HEK293 (cell line): Measurements from ENCODE around the gene ZNF236.

ENCODE experiments used
- CTCF ChIA-PET: fragments of 350-600 bp; formaldehyde crosslinking; extraction: SDS; loops from one replicate; lab custom pipeline; 2021; ENCODE audit warnings: antibody characterized with exemption; lab: Yijun Ruan, JAX
- POLR2A ChIA-PET: fragments of 300-600 bp; formaldehyde crosslinking; extraction: SDS; loops from one replicate; lab custom pipeline; 2020; ENCODE audit warnings: antibody characterized with exemption, inconsistent platforms; lab: Yijun Ruan, JAX
- H3K27ac ChIP-seq: fragments of 200-500 bp; sonication (Bioruptor generic); 2 replicates; pipeline ENCODE4 v1.5.1; 2014; ENCODE audit warnings: low read depth, low read length, control low read depth, inconsistent platforms; ENCODE audit errors: extremely low read depth
- H3K36me3 ChIP-seq, 2 experiments: fragments of 200-500 bp in 1 of 2; sonication (Bioruptor generic) in 1 of 2; 1 replicate in 1 of 2; 2 replicates in 1 of 2; pipeline ENCODE4 v1.5.1; 2014 to 2017; ENCODE audit warnings: inconsistent platforms in 2 of 2, low read length in 2 of 2; ENCODE audit not compliant: control insufficient read depth in 2 of 2, insufficient read depth in 1 of 2
- H3K4me1 ChIP-seq: fragments of 200-500 bp; sonication (Bioruptor generic); 2 replicates; pipeline ENCODE4 v1.5.1; 2014; ENCODE audit warnings: mild to moderate bottlenecking, low read length, inconsistent platforms; ENCODE audit not compliant: control insufficient read depth, insufficient read depth
- H3K4me3 ChIP-seq: 2 replicates; pipeline ENCODE4 v1.5.1; 2011; ENCODE audit warnings: low read depth, mild to moderate bottlenecking, control low read depth, low read length, moderate library complexity
- H3K9me3 ChIP-seq: fragments of 200-500 bp; sonication (Bioruptor generic); 2 replicates; pipeline ENCODE4 v1.5.1; 2014; ENCODE audit warnings: low read depth, low read length, inconsistent platforms; ENCODE audit not compliant: control insufficient read depth, insufficient read depth
- GLI2 ChIP-seq: fragments of 450-650 bp; formaldehyde crosslinking; IDR thresholded peaks from 2 replicates; pipeline ENCODE4; 2017; ENCODE audit warnings: missing biosample characterization, missing genetic modification characterization, low read depth, borderline replicate concordance
- IKZF3 ChIP-seq: fragments of 450-650 bp; IDR thresholded peaks from 2 replicates; pipeline ENCODE4 v1.5.0; 2018; ENCODE audit warnings: missing biosample characterization, mild to moderate bottlenecking, missing genetic modification characterization, moderate library complexity
- MEIS1 ChIP-seq: sonication (generic); formaldehyde crosslinking; IDR thresholded peaks from 2 replicates; pipeline ENCODE4 v1.8.1; 2022; ENCODE audit warnings: missing genetic modification reagents, mild to moderate bottlenecking, borderline replicate concordance
- ZBTB21 ChIP-seq: fragments of 450-650 bp; formaldehyde crosslinking; IDR thresholded peaks from 2 replicates; pipeline ENCODE4 v1.5.1; 2017; ENCODE audit warnings: missing biosample characterization, missing genetic modification characterization
- ZNF121 ChIP-seq: fragments of 450-650 bp; formaldehyde crosslinking; IDR thresholded peaks from 2 replicates; pipeline ENCODE4 v1.5.1; 2016; ENCODE audit warnings: missing biosample characterization, missing genetic modification characterization
- ZNF146 ChIP-seq: fragments of 450-650 bp; formaldehyde crosslinking; IDR thresholded peaks from 2 replicates; pipeline ENCODE4 v1.5.1; 2016; ENCODE audit warnings: missing biosample characterization, missing genetic modification characterization
- ZNF23 ChIP-seq: fragments of 450-650 bp; formaldehyde crosslinking; IDR thresholded peaks from 2 replicates; pipeline ENCODE4 v1.5.1; 2016; ENCODE audit warnings: missing biosample characterization, missing genetic modification characterization, borderline replicate concordance
- ZNF350 ChIP-seq: fragments of 450-650 bp; formaldehyde crosslinking; IDR thresholded peaks from 2 replicates; pipeline ENCODE4 v1.5.0; 2017; ENCODE audit warnings: missing biosample characterization, mild to moderate bottlenecking, missing genetic modification characterization
- ZNF366 ChIP-seq: fragments of 450-650 bp; formaldehyde crosslinking; conservative IDR thresholded peaks from 2 replicates; pipeline ENCODE4 v1.5.1; 2016; ENCODE audit warnings: missing biosample characterization, missing genetic modification characterization
- ZNF423 ChIP-seq: fragments of 450-650 bp; formaldehyde crosslinking; IDR thresholded peaks from 2 replicates; pipeline ENCODE4 v1.5.1; 2016; ENCODE audit warnings: missing biosample characterization, missing genetic modification characterization
- ZNF600 ChIP-seq: fragments of 450-650 bp; formaldehyde crosslinking; IDR thresholded peaks from 2 replicates; pipeline ENCODE4 v1.5.1; 2016; ENCODE audit warnings: missing biosample characterization, missing genetic modification characterization
- ZNF707 ChIP-seq: fragments of 450-650 bp; formaldehyde crosslinking; IDR thresholded peaks from 2 replicates; pipeline ENCODE4 v1.5.1; 2016; ENCODE audit warnings: missing biosample characterization, missing genetic modification characterization
- ZNF76 ChIP-seq: fragments of 450-650 bp; formaldehyde crosslinking; IDR thresholded peaks from 2 replicates; pipeline ENCODE4; 2016; ENCODE audit warnings: low read depth, missing biosample characterization, missing genetic modification characterization, borderline replicate concordance
- ZSCAN23 ChIP-seq: fragments of 450-650 bp; formaldehyde crosslinking; IDR thresholded peaks from 2 replicates; pipeline ENCODE4 v1.5.1; 2016; ENCODE audit warnings: missing biosample characterization, missing genetic modification characterization
- TF ChIP-seq, protein P1 (sequence below): fragments of 450-650 bp; formaldehyde crosslinking; IDR thresholded peaks from 2 replicates; pipeline ENCODE4 v1.5.1; 2017; ENCODE audit warnings: missing biosample characterization, missing genetic modification characterization
- TF ChIP-seq, protein P2 (sequence below): fragments of 450-650 bp; formaldehyde crosslinking; IDR thresholded peaks from 2 replicates; pipeline ENCODE4 v1.5.1; 2017; ENCODE audit warnings: missing biosample characterization, missing genetic modification characterization

Gene ZNF236

DNA sequence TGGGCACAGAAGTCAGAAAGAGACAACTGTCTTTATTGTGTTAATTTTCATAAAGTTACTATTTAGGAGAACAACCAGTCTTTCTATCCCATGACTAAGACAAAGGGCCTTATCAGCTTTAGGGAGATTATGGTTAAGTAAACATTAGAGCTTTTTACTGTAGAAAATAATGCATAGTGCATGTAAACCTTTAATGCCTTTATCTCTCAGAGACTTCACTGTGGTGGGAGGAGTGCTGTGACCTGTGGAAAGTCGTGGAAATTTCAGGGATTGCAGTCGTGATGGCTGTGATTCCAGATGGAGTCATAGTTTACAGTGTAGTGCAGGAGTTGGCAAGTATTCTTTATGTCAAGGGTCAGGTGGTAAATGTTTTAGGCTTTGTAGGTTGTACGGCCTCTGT lies 15.8 kb downstream of the ZNF236 start:
- Histone ChIP-seq H3K9me3 (no peaks in the 10 kb centered on the region), H3K4me3 (no peak overlapping the region), H3K27ac (peak overlapping the region; percentile 34; the same call in 1 of the 2 replicates), H3K4me1 (peaks cover 24% of the 10 kb centered on the region), H3K36me3 (no peaks in the 10 kb centered on the region; a peak in 1 of 3 replicates)
- ChIA-PET CTCF (interaction anchor here (0.9 to 2.8 kb wide), 2 partner anchors 9 to 35 kb away, joined by 3 to 17 read pairs; no protein-coding TSS in a partner anchor), POLR2A (no interaction called here)
- TF ChIP-seq ZNF366 (tag by site-specific recombination) (0 out of 2 replicates have a peak, but pooled peaks have one; percentile 18), ZNF423 (tag by site-specific recombination) (no peak), ZBTB21 (no peak), GLI2 (tag by site-specific recombination) (no peak), ZNF600 (0 out of 2 replicates have a peak, but pooled peaks have one; percentile 21), ZSCAN23 (tag by site-specific recombination) (no peak), IKZF3 (tag by site-specific recombination) (peak; percentile 65; the same call in 1 of the 2 replicates)
- TF ChIP-seq, protein P1, sequence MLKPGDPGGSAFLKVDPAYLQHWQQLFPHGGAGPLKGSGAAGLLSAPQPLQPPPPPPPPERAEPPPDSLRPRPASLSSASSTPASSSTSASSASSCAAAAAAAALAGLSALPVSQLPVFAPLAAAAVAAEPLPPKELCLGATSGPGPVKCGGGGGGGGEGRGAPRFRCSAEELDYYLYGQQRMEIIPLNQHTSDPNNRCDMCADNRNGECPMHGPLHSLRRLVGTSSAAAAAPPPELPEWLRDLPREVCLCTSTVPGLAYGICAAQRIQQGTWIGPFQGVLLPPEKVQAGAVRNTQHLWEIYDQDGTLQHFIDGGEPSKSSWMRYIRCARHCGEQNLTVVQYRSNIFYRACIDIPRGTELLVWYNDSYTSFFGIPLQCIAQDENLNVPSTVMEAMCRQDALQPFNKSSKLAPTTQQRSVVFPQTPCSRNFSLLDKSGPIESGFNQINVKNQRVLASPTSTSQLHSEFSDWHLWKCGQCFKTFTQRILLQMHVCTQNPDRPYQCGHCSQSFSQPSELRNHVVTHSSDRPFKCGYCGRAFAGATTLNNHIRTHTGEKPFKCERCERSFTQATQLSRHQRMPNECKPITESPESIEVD (tag by site-specific recombination), result peak; percentile 29; the same call in 1 of the 2 replicates
- TF ChIP-seq, protein P2, sequence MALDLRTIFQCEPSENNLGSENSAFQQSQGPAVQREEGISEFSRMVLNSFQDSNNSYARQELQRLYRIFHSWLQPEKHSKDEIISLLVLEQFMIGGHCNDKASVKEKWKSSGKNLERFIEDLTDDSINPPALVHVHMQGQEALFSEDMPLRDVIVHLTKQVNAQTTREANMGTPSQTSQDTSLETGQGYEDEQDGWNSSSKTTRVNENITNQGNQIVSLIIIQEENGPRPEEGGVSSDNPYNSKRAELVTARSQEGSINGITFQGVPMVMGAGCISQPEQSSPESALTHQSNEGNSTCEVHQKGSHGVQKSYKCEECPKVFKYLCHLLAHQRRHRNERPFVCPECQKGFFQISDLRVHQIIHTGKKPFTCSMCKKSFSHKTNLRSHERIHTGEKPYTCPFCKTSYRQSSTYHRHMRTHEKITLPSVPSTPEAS (tag by site-specific recombination), result no peak

- Histone ChIP-seq H3K4me3 (no peak overlapping the region), H3K9me3 (no peaks in the 10 kb centered on the region), H3K27ac (no peak overlapping the region), H3K36me3 (no peaks in the 10 kb centered on the region; a peak in 1 of 3 replicates), H3K4me1 (peaks cover 25% of the 10 kb centered on the region)
- ChIA-PET CTCF (no interaction called here), POLR2A (no interaction called here)
- TF ChIP-seq ZNF23, result no peak
Measured at GRCh38 chr18:76839086-76839794, 16.9 kb downstream of the ZNF236 start.

DNA sequence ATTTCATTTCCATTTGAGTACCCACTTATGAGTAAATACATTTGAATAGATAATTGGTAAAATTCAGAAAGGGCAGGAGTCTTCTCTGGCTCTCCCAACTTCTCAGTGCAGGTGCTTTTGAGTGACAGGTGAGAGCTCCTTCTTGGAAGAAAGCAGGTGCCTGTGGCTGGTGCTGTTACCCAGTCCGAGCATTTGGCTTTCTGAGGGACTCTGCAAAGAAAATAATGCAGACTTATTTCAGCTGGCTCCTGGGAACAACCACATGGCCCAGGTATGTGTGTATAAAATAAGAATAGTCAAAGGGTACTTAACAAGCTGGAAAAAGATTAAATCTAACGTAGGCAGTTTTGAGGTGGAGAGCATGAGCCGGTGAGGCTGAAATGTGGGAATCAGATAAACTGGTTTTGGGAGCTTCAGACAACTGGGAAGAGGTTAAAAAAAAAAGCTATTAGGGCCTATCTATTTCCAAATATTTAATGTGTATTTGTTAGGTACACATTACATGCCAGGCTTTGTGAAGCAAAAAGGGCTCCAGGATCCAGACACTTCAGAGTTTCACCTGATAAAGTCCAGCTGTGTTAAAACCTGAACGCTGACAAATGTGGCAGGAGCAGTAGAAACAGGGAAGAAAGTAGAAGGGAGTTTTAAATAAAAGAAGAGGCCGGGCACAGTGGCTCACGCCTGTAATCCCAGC lies 20.6 kb downstream of the ZNF236 start:
- Histone ChIP-seq H3K27ac (no peak overlapping the region), H3K9me3 (no peaks in the 10 kb centered on the region), H3K4me3 (no peak overlapping the region), H3K4me1 (peaks cover 25% of the 10 kb centered on the region), H3K36me3 (no peaks in the 10 kb centered on the region)
- TF ChIP-seq MEIS1 (CRISPR knock-in tag) (no peak), ZNF146 (no peak), ZNF707 (no peak), ZNF350 (tag by site-specific recombination) (no peak), ZNF76 (tag by site-specific recombination) (no peak), ZNF121 (no peak)
- TF ChIP-seq, protein P2 (tag by site-specific recombination), result no peak
- ChIA-PET CTCF (interaction anchor here (0.9 to 1.0 kb wide), 2 partner anchors 39 to 41 kb away, joined by 3 to 7 read pairs; no protein-coding TSS in a partner anchor), POLR2A (no interaction called here)
